ENCODE measurements around the gene JPH3. TPM values are rescaled to one million over a fixed set of nuclear protein-coding genes. Genes with fewer than 3 reads are reported as not detected.

Gene JPH3
- total RNA-seq, 1 experiment from 2014 or later: 39.0 TPM

DNA sequence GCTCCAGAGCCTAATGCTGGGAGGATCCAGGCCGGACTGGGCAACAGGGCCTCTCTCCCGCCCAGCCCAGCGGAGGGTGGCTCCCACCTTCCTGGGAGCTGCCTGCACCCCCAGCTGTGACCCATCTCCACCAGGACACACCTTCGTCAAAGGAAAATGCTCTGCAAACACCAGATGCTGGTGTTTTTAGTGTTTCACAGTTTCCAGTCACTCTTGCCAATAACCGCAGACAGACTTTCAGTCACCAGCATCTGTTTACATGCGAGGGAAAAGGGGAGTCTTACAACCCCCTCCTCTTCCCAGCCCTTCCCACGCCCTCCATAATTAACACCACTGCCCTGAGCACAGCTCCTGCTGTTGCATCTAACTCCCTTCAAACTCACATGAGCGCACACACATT lies 138.1 kb downstream of the JPH3 start:
- Mint-ChIP-seq H3K9me3 (peaks cover 6% of the 10 kb centered on the region; the same call in 1 of the 2 replicates), H3K27ac (peak overlapping the region; percentile 16; the same call in 1 of the 2 replicates), H3K36me3 (peaks cover 42% of the 10 kb centered on the region), H3K4me3 (no peak overlapping the region), H3K4me1 (no peaks in the 10 kb centered on the region), H3K27me3 (ENCODE audit: low read depth) (no peaks in the 10 kb centered on the region)
- DNase-seq (ENCODE audit: low spot score) (no peak), ATAC-seq (no peak)
- TF ChIP-seq FOXP1 (CRISPR knock-in tag; IDR thresholded peaks at IDR 0.05; ENCODE audit: borderline replicate concordance) (no peak), SMAD4 (CRISPR knock-in tag; IDR thresholded peaks at IDR 0.05) (no peak), PRRX2 (CRISPR knock-in tag; IDR thresholded peaks at IDR 0.05) (no peak), HMGA2 (CRISPR knock-in tag; IDR thresholded peaks at IDR 0.05) (no peak), ZNF232 (CRISPR knock-in tag; IDR thresholded peaks at IDR 0.05) (no peak), TP53 (CRISPR knock-in tag; IDR thresholded peaks at IDR 0.05) (no peak), CREM (CRISPR knock-in tag; IDR thresholded peaks at IDR 0.05) (no peak), MYBL2 (CRISPR knock-in tag; IDR thresholded peaks at IDR 0.05) (no peak), ESRRA (CRISPR knock-in tag; IDR thresholded peaks at IDR 0.05; ENCODE audit: borderline replicate concordance) (no peak), NR1H2 (CRISPR knock-in tag; IDR thresholded peaks at IDR 0.05) (no peak), SP1 (CRISPR knock-in tag; conservative IDR thresholded peaks at IDR 0.05) (no peak)
- TF ChIP-seq, protein P1, sequence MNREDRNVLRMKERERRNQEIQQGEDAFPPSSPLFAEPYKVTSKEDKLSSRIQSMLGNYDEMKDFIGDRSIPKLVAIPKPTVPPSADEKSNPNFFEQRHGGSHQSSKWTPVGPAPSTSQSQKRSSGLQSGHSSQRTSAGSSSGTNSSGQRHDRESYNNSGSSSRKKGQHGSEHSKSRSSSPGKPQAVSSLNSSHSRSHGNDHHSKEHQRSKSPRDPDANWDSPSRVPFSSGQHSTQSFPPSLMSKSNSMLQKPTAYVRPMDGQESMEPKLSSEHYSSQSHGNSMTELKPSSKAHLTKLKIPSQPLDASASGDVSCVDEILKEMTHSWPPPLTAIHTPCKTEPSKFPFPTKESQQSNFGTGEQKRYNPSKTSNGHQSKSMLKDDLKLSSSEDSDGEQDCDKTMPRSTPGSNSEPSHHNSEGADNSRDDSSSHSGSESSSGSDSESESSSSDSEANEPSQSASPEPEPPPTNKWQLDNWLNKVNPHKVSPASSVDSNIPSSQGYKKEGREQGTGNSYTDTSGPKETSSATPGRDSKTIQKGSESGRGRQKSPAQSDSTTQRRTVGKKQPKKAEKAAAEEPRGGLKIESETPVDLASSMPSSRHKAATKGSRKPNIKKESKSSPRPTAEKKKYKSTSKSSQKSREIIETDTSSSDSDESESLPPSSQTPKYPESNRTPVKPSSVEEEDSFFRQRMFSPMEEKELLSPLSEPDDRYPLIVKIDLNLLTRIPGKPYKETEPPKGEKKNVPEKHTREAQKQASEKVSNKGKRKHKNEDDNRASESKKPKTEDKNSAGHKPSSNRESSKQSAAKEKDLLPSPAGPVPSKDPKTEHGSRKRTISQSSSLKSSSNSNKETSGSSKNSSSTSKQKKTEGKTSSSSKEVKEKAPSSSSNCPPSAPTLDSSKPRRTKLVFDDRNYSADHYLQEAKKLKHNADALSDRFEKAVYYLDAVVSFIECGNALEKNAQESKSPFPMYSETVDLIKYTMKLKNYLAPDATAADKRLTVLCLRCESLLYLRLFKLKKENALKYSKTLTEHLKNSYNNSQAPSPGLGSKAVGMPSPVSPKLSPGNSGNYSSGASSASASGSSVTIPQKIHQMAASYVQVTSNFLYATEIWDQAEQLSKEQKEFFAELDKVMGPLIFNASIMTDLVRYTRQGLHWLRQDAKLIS (CRISPR knock-in tag; IDR thresholded peaks at IDR 0.05; ENCODE audit: borderline replicate concordance): no peak
- TF ChIP-seq, protein P2, sequence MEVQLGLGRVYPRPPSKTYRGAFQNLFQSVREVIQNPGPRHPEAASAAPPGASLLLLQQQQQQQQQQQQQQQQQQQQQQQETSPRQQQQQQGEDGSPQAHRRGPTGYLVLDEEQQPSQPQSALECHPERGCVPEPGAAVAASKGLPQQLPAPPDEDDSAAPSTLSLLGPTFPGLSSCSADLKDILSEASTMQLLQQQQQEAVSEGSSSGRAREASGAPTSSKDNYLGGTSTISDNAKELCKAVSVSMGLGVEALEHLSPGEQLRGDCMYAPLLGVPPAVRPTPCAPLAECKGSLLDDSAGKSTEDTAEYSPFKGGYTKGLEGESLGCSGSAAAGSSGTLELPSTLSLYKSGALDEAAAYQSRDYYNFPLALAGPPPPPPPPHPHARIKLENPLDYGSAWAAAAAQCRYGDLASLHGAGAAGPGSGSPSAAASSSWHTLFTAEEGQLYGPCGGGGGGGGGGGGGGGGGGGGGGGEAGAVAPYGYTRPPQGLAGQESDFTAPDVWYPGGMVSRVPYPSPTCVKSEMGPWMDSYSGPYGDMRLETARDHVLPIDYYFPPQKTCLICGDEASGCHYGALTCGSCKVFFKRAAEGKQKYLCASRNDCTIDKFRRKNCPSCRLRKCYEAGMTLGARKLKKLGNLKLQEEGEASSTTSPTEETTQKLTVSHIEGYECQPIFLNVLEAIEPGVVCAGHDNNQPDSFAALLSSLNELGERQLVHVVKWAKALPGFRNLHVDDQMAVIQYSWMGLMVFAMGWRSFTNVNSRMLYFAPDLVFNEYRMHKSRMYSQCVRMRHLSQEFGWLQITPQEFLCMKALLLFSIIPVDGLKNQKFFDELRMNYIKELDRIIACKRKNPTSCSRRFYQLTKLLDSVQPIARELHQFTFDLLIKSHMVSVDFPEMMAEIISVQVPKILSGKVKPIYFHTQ (CRISPR knock-in tag; IDR thresholded peaks at IDR 0.05): no peak
- TF ChIP-seq, protein P3, sequence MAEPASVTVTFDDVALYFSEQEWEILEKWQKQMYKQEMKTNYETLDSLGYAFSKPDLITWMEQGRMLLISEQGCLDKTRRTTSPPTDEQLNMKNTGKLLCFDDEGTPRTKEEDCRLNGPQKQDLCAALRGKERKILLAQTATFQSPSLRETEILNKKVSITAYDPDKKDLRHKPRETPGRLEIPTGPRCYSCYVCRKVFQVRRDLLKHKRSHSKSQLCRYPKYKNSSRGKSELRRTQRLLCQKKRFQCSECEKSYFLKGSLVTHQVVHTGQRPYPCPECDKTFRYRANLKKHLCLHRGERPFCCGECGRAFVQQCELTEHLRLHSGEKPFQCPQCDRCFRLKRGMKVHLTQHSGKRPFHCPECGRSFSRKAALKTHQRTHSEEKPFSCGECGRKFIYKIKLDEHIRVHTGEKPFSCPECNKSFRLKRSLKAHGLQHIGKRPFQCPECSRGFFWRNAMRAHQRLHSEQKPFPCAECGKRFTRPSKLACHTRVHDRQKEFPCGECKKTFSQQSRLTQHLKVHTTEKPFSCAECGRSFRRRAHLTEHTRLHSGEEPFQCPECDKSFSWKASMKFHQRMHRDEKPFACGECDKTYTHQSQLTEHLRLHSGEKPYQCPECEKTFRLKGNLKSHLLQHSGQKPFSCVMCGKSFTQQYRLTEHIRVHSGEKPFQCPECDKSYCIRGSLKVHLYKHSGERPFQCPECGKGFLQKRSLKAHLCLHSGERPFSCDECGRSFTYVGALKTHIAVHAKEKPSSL (CRISPR knock-in tag; conservative IDR thresholded peaks at IDR 0.05): no peak
- TF ChIP-seq, protein P4, sequence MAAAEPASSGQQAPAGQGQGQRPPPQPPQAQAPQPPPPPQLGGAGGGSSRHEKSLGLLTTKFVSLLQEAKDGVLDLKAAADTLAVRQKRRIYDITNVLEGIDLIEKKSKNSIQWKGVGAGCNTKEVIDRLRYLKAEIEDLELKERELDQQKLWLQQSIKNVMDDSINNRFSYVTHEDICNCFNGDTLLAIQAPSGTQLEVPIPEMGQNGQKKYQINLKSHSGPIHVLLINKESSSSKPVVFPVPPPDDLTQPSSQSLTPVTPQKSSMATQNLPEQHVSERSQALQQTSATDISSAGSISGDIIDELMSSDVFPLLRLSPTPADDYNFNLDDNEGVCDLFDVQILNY (CRISPR knock-in tag; IDR thresholded peaks at IDR 0.05): no peak
- TF ChIP-seq, protein P5, sequence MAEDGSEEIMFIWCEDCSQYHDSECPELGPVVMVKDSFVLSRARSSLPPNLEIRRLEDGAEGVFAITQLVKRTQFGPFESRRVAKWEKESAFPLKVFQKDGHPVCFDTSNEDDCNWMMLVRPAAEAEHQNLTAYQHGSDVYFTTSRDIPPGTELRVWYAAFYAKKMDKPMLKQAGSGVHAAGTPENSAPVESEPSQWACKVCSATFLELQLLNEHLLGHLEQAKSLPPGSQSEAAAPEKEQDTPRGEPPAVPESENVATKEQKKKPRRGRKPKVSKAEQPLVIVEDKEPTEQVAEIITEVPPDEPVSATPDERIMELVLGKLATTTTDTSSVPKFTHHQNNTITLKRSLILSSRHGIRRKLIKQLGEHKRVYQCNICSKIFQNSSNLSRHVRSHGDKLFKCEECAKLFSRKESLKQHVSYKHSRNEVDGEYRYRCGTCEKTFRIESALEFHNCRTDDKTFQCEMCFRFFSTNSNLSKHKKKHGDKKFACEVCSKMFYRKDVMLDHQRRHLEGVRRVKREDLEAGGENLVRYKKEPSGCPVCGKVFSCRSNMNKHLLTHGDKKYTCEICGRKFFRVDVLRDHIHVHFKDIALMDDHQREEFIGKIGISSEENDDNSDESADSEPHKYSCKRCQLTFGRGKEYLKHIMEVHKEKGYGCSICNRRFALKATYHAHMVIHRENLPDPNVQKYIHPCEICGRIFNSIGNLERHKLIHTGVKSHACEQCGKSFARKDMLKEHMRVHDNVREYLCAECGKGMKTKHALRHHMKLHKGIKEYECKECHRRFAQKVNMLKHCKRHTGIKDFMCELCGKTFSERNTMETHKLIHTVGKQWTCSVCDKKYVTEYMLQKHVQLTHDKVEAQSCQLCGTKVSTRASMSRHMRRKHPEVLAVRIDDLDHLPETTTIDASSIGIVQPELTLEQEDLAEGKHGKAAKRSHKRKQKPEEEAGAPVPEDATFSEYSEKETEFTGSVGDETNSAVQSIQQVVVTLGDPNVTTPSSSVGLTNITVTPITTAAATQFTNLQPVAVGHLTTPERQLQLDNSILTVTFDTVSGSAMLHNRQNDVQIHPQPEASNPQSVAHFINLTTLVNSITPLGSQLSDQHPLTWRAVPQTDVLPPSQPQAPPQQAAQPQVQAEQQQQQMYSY (CRISPR knock-in tag; IDR thresholded peaks at IDR 0.05): no peak
- TF ChIP-seq, protein P6, sequence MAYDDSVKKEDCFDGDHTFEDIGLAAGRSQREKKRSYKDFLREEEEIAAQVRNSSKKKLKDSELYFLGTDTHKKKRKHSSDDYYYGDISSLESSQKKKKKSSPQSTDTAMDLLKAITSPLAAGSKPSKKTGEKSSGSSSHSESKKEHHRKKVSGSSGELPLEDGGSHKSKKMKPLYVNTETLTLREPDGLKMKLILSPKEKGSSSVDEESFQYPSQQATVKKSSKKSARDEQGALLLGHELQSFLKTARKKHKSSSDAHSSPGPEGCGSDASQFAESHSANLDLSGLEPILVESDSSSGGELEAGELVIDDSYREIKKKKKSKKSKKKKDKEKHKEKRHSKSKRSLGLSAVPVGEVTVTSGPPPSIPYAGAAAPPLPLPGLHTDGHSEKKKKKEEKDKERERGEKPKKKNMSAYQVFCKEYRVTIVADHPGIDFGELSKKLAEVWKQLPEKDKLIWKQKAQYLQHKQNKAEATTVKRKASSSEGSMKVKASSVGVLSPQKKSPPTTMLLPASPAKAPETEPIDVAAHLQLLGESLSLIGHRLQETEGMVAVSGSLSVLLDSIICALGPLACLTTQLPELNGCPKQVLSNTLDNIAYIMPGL (CRISPR knock-in tag; IDR thresholded peaks at IDR 0.05): no peak
- ChIA-PET CTCF (no interaction called here), POLR2A (no interaction called here)
